Activated CD4-positive, alpha-beta T cell treated with anti-CD3 and anti-CD28 coated beads, Interleukin-2, amount 10 ng/mL, durations not matched to agents 24 days and 14 days (primary cell): ENCODE results near the gene FSIP1. TPM values are rescaled to one million over a fixed set of nuclear protein-coding genes. Genes with fewer than 3 reads are reported as not detected.

ENCODE experiments used
- DNase-seq: peaks from one replicate; pipeline ENCODE4 v3.0.0; 2022
- H3K27ac Mint-ChIP-seq: one replicate; pipeline ENCODE4 v1.8.0; 2022; ENCODE audit warnings: mild to moderate bottlenecking, mixed read lengths
- H3K27me3 Mint-ChIP-seq: one replicate; pipeline ENCODE4 v1.8.0; 2022; ENCODE audit warnings: mixed read lengths
- H3K36me3 Mint-ChIP-seq: one replicate; pipeline ENCODE4 v1.8.0; 2022; ENCODE audit warnings: low read depth, mild to moderate bottlenecking, mixed read lengths
- H3K4me1 Mint-ChIP-seq: one replicate; pipeline ENCODE4 v1.8.0; 2021; ENCODE audit warnings: mixed read lengths
- H3K4me3 Mint-ChIP-seq: one replicate; pipeline ENCODE4 v1.8.0; 2022; ENCODE audit warnings: mild to moderate bottlenecking, moderate library complexity, mixed read lengths
- H3K9me3 Mint-ChIP-seq: one replicate; pipeline ENCODE4 v1.8.0; 2021; ENCODE audit warnings: mixed read lengths
- intact Hi-C: fragments of 100-400 bp; cut with micrococcal nuclease; formaldehyde crosslinking; loops from one replicate; pipeline ENCODE4 v1.15.1; 2023
- total RNA-seq: library from RNA; stranded (reverse); gene quantifications from 2 replicates; pipeline ENCODE4 v1.2.3, GENCODE V29; 2022

Gene FSIP1
- total RNA-seq, 1 donor from 2014 or later, result 0.37 TPM

- Mint-ChIP-seq H3K9me3 (no peaks in the 10 kb centered on the region), H3K27me3 (peaks cover 8% of the 10 kb centered on the region), H3K36me3 (no peaks in the 10 kb centered on the region), H3K4me3 (no peak overlapping the region), H3K4me1 (no peaks in the 10 kb centered on the region), H3K27ac (no peak overlapping the region)
- DNase-seq, result no peak
- intact Hi-C loops, result no loop called here
Measured at GRCh38 chr15:39714251-39714650, 68.4 kb downstream of the FSIP1 start.

DNA sequence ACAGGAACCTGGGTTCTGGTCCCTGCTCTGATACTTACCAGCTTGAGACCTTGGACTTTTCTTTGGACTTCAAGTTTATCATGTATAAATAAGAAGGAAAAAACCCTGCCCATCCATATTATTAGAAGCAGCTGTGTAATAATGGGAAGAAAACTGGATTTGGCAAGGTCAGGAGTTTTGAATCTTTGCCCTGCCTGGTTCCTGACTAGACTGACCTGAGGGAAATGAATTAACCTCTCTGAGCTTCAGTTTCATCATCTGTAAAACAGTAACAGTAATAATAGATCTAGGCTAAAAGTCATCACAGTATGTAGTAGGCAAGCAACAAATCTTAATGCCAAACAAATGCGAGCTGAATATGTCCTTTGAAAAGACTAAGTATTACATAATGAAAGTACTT is 68.8 kb downstream of the FSIP1 start:
- H3K27ac Mint-ChIP-seq, result no peak overlapping the region
- no peak overlapping the region for H3K4me3 Mint-ChIP-seq
- DNase-seq, result no peak
- intact Hi-C loops, result no loop called here
- peaks cover 8% of the 10 kb centered on the region for H3K27me3 Mint-ChIP-seq
- no peaks in the 10 kb centered on the region for H3K4me1 Mint-ChIP-seq
- no peaks in the 10 kb centered on the region for H3K9me3 Mint-ChIP-seq
- H3K36me3 Mint-ChIP-seq, result no peaks in the 10 kb centered on the region

DNA sequence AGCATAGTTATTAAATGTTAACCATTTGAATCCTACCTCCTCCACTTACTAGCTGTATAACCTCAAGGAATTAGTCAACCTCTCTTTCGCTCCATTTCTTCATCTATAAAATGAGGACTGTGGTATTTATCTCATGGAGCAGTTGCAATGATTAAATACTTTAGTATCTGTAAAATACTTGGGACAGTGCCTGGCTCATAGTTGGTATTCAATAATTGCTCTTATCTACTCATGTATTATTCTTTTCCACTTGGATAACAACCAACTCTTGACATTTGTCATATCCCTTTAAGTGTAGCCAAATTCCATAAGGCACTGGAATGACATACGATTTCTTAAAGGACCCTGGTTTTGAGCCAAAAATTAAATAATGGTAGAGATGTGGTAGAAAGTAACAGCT is 72.0 kb downstream of the FSIP1 start:
- Mint-ChIP-seq H3K9me3 (no peaks in the 10 kb centered on the region), H3K27me3 (peaks cover 7% of the 10 kb centered on the region), H3K4me1 (no peaks in the 10 kb centered on the region), H3K4me3 (no peak overlapping the region), H3K36me3 (no peaks in the 10 kb centered on the region), H3K27ac (no peak overlapping the region)
- DNase-seq, result no peak
- intact Hi-C loops, result no loop called here

GRCh38 chr15:39709941-39710340 is 72.7 kb downstream of the FSIP1 start:
- no peak overlapping the region for H3K27ac Mint-ChIP-seq
- H3K9me3 Mint-ChIP-seq, result no peaks in the 10 kb centered on the region
- peaks cover 2% of the 10 kb centered on the region for H3K27me3 Mint-ChIP-seq
- DNase-seq, result no peak
- no peak overlapping the region for H3K4me3 Mint-ChIP-seq
- intact Hi-C loops, result no loop called here
- no peaks in the 10 kb centered on the region for H3K36me3 Mint-ChIP-seq
- H3K4me1 Mint-ChIP-seq, result no peaks in the 10 kb centered on the region

GRCh38 chr15:39706206-39706605 is 76.4 kb downstream of the FSIP1 start:
- intact Hi-C loops, result no loop called here
- DNase-seq, result no peak
- H3K36me3 Mint-ChIP-seq, result no peaks in the 10 kb centered on the region
- peaks cover 5% of the 10 kb centered on the region for H3K27me3 Mint-ChIP-seq
- H3K9me3 Mint-ChIP-seq, result no peaks in the 10 kb centered on the region
- no peaks in the 10 kb centered on the region for H3K4me1 Mint-ChIP-seq
- H3K4me3 Mint-ChIP-seq, result no peak overlapping the region
- H3K27ac Mint-ChIP-seq, result no peak overlapping the region

DNA sequence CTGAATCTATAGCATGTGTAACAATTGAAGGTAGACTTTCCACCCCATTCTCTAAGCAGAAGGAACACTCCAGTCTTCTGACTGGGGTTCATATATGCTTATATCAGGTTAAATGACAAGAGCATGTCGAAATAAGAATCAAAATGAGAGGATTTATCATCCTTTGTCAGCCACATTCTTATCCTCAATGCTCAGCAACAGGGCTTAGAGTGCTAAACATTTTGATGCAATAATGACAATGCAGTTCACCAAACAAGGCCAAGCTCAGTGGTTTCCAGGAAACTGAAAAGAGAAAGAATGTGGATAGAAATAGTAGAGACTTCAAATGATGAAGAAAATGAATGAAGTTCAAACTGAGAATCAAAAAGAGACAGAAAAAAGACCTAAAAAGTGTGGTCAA is 78.0 kb downstream of the FSIP1 start:
- H3K9me3 Mint-ChIP-seq, result no peaks in the 10 kb centered on the region
- H3K4me1 Mint-ChIP-seq, result no peaks in the 10 kb centered on the region
- no peaks in the 10 kb centered on the region for H3K36me3 Mint-ChIP-seq
- no peak overlapping the region for H3K27ac Mint-ChIP-seq
- H3K27me3 Mint-ChIP-seq, result peaks cover 8% of the 10 kb centered on the region
- DNase-seq, result no peak
- H3K4me3 Mint-ChIP-seq, result no peak overlapping the region
- intact Hi-C loops, result no loop called here

DNA sequence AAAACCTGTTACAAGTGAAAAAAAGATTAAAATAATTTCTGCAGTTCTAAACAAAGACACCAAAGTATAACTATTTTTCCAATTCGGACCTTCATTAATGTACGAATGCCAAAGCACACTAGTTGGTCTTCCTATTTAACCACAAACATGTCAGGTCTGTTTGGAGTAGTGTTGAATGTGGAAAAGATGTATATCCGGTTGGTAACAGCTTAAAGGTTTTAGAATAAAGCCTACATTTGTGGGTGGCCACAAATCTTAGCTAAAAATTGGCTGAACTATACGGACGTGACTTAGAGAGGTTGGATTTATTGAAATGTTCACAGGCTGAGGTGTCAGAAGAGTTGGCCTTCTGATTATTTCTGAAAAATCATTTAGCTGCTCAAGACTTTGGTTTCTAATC is 78.4 kb downstream of the FSIP1 start:
- no peaks in the 10 kb centered on the region for H3K4me1 Mint-ChIP-seq

GRCh38 chr15:39701988-39702387 is 80.7 kb downstream of the FSIP1 start:
- intact Hi-C loops, result no loop called here
- H3K4me3 Mint-ChIP-seq, result no peak overlapping the region
- no peak overlapping the region for H3K27ac Mint-ChIP-seq
- peaks cover 21% of the 10 kb centered on the region for H3K27me3 Mint-ChIP-seq
- no peak for DNase-seq
- no peaks in the 10 kb centered on the region for H3K36me3 Mint-ChIP-seq
- no peaks in the 10 kb centered on the region for H3K9me3 Mint-ChIP-seq
- H3K4me1 Mint-ChIP-seq, result no peaks in the 10 kb centered on the region

More for the DNA sequence above, 78.4 kb downstream of the FSIP1 start:
- Mint-ChIP-seq H3K27me3 (peaks cover 10% of the 10 kb centered on the region), H3K9me3 (no peaks in the 10 kb centered on the region), H3K27ac (no peak overlapping the region), H3K4me3 (no peak overlapping the region), H3K36me3 (no peaks in the 10 kb centered on the region)
- intact Hi-C loops, result no loop called here
- no peak for DNase-seq

- Mint-ChIP-seq H3K4me3 (no peak overlapping the region), H3K27me3 (peaks cover 25% of the 10 kb centered on the region), H3K27ac (no peak overlapping the region), H3K36me3 (no peaks in the 10 kb centered on the region), H3K9me3 (no peaks in the 10 kb centered on the region), H3K4me1 (no peaks in the 10 kb centered on the region)
- no peak for DNase-seq
- intact Hi-C loops, result no loop called here
Measured at GRCh38 chr15:39700375-39700700, 82.3 kb downstream of the FSIP1 start.

DNA sequence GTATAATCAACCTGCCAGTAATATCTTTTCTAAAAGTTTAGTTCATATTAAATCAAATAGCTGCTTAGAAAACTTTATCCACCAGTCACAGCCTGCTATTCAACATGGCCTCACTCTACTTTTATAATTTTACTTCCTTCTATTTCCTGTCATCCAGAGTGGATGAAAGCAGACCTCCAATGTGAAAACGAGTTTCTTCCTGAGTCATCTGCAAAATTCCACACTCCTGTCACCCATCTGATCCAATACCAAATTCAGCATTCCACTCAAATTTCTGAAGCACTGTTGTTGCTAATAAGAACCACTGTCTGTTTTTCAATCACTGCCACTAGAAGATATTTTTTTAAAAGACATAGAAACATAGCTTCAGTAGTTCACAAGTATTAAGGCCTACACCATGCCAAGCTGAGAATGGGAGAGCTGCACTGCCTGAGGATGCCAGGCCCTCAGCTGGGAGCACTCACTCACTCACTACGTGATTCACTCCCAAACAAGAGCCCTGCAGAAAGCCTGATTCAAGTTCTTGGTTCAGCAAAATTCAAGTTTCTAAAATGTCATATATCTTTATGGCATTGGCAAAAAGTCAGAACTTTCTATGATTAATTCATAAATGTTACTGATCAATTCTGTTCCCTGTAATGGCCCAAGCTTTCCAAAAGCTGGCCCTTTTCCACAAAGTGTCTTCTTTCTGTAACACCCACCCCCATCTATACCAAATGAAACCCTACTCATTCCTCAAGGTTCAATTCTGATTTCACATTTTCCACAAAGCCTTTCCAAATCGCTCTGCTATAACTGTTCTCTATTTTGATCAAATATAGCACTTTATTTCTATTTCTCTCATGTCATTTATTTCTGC is 82.9 kb downstream of the FSIP1 start:
- Mint-ChIP-seq H3K4me3 (no peak overlapping the region), H3K4me1 (no peaks in the 10 kb centered on the region), H3K9me3 (no peaks in the 10 kb centered on the region), H3K27me3 (peaks cover 26% of the 10 kb centered on the region), H3K27ac (no peak overlapping the region), H3K36me3 (no peaks in the 10 kb centered on the region)
- intact Hi-C loops, result no loop called here
- DNase-seq, result no peak

- Mint-ChIP-seq H3K36me3 (no peaks in the 10 kb centered on the region), H3K27ac (no peak overlapping the region), H3K9me3 (no peaks in the 10 kb centered on the region), H3K4me3 (no peak overlapping the region), H3K27me3 (peaks cover 26% of the 10 kb centered on the region), H3K4me1 (no peaks in the 10 kb centered on the region)
- no peak for DNase-seq
- intact Hi-C loops, result no loop called here
Measured at GRCh38 chr15:39698444-39699390, 83.9 kb downstream of the FSIP1 start.

DNA sequence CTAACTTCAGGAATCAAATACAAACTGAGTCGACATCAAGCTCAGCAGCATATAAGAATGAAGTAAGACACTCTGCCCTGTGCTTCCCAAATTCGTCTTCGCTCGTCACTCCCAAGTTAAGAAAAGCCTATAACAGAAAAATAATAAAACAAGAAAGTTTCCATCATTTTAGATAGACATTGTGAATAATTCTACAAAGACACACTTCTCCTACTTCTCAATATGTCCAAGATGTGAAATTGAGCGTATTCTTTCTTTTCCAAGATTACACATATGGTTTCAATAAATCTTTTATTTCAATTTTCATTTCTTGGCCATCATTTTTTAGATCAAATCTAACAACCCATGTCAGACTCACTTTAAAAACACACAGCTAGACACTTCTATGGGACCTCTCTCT is 85.1 kb downstream of the FSIP1 start:
- Mint-ChIP-seq H3K4me1 (no peaks in the 10 kb centered on the region), H3K27ac (no peak overlapping the region), H3K9me3 (no peaks in the 10 kb centered on the region)

GRCh38 chr15:39695793-39696192 is 86.8 kb downstream of the FSIP1 start:
- DNase-seq, result no peak
- no peaks in the 10 kb centered on the region for H3K36me3 Mint-ChIP-seq
- no peaks in the 10 kb centered on the region for H3K9me3 Mint-ChIP-seq
- no peak overlapping the region for H3K4me3 Mint-ChIP-seq
- no peak overlapping the region for H3K27ac Mint-ChIP-seq
- intact Hi-C loops, result no loop called here
- H3K4me1 Mint-ChIP-seq, result no peaks in the 10 kb centered on the region
- peaks cover 40% of the 10 kb centered on the region for H3K27me3 Mint-ChIP-seq

More for the DNA sequence above, 85.1 kb downstream of the FSIP1 start:
- no peak for DNase-seq
- Mint-ChIP-seq H3K36me3 (no peaks in the 10 kb centered on the region), H3K4me3 (no peak overlapping the region), H3K27me3 (peaks cover 37% of the 10 kb centered on the region)
- intact Hi-C loops, result no loop called here
